ENCODE results near the gene VCAN. TPM values are rescaled to one million over a fixed set of nuclear protein-coding genes. Genes with fewer than 3 reads are reported as not detected.

The VCAN gene
- total and polyA plus RNA-seq, 2 of the 8 experiments (the other 6 are each of a cell fraction or from before 2014, with no cell fraction given) = 146 to 404 TPM

- Histone ChIP-seq H3K18ac (ENCODE audit: extremely low read depth, low read length) (no peak overlapping the region), H4K20me1 (replicated peaks in 1 of 2; ENCODE audit: control insufficient read depth in 1 of 2, insufficient read depth in 2 of 2, low read length in 2 of 2) (peaks cover 2% of the 10 kb centered on the region in 2 experiments), H3K4me2 (ENCODE audit: insufficient read depth in 1 of 2, low read depth in 2 of 2, low read length in 2 of 2) (no peak overlapping the region), H4K91ac (replicated peaks; ENCODE audit: insufficient read length, low read length) (no peak overlapping the region), H3K9me3 (ENCODE audit: insufficient read depth in 2 of 2, low read depth in 1 of 2, low read length in 1 of 2) (peaks cover 4 to 5% of the 10 kb centered on the region in 2 experiments; a peak in 2 of 4 replicates), H4K8ac (ENCODE audit: extremely low read depth, insufficient read depth, low read length) (no peak overlapping the region), H3K23me2 (ENCODE audit: low read depth, low read length) (no peaks in the 10 kb centered on the region), H2BK120ac (replicated peaks; ENCODE audit: low read depth, low read length) (no peak overlapping the region), H2AFZ (ENCODE audit: low read length) (no peak overlapping the region), H2AK5ac (ENCODE audit: low read depth, low read length) (no peak overlapping the region), H2BK20ac (ENCODE audit: low read length) (no peak overlapping the region), H4K5ac (ENCODE audit: insufficient read length, low read depth, low read length) (no peak overlapping the region), H3K27me3 (replicated peaks in 1 of 4; ENCODE audit: control insufficient read depth in 3 of 4, extremely low read depth in 1 of 4, insufficient read depth in 3 of 4, low read length in 3 of 4) (no peaks in the 10 kb centered on the region), H3K79me2 (ENCODE audit: control insufficient read depth in 1 of 2, insufficient read depth in 2 of 2, low read length in 2 of 2) (peaks cover 0 to 13% of the 10 kb centered on the region in 2 experiments; a peak in 2 of 4 replicates), H3K9ac (replicated peaks in 1 of 4; ENCODE audit: extremely low read depth in 1 of 4, low read depth in 3 of 4, low read length in 3 of 4) (no peak overlapping the region), H3K4ac (replicated peaks; ENCODE audit: insufficient read length, low read depth, low read length) (no peak overlapping the region), H3K36me3 (ENCODE audit: control insufficient read depth in 2 of 4, insufficient read depth in 4 of 4, low read length in 3 of 4) (peaks cover 8 to 62% (median 35%) of the 10 kb centered on the region in 4 experiments; a peak in 7 of 8 replicates), H2BK15ac (ENCODE audit: low read length) (no peak overlapping the region), H3K14ac (ENCODE audit: insufficient read length) (no peak overlapping the region), H2BK12ac (ENCODE audit: low read depth, low read length) (no peak overlapping the region), H3K27ac (ENCODE audit: low read depth, low read length) (no peak overlapping the region), H3K79me1 (ENCODE audit: low read depth, low read length) (no peaks in the 10 kb centered on the region), H3K23ac (ENCODE audit: insufficient read length) (no peak overlapping the region), H3K56ac (replicated peaks; ENCODE audit: insufficient read length, low read depth, low read length) (no peak overlapping the region), H2BK5ac (ENCODE audit: low read depth, low read length) (no peak overlapping the region), H3K4me3 (ENCODE audit: extremely low read depth in 1 of 4, insufficient read depth in 2 of 4, low read depth in 3 of 4, low read length in 4 of 4) (no peak overlapping the region), H3K4me1 (replicated peaks in 1 of 4; ENCODE audit: control insufficient read depth in 3 of 4, insufficient read depth in 4 of 4, low read length in 3 of 4) (no peaks in the 10 kb centered on the region)
- WGBS, 2 experiments (ENCODE audit: extremely low coverage in 1 of 2, insufficient coverage in 1 of 2, insufficient read length in 1 of 2, insufficient replicate concordance in 2 of 2, low coverage in 1 of 2, low lambda C conversion rate in 2 of 2, missing lambda C conversion rate in 1 of 2) = 96% methylated on average over 3 of the region's 3 CpGs; no CpG with 5 or more reads in 1 of the 2 experiments
- CTCF ChIA-PET (ENCODE audit: partially characterized antibody) = interaction anchor here (0.6 to 1.4 kb wide), 2 partner anchors 1188 to 1192 kb away, joined by 3 to 6 read pairs; no protein-coding TSS in a partner anchor
- FAIRE-seq (no peak), DNase-seq (ENCODE audit: low read depth in 1 of 2, low spot score in 2 of 2) (no peak)
- POLR2A ChIA-PET (ENCODE audit: partially characterized antibody) = no interaction called here
- TF ChIP-seq CHD2 (IDR thresholded peaks at IDR 0.05; ENCODE audit: low read length) (no peak), SP2 (IDR thresholded peaks at IDR 0.05; ENCODE audit: low read length) (no peak), FOSL1 (IDR thresholded peaks at IDR 0.05; ENCODE audit: insufficient read depth, low read depth, low read length) (no peak), SUZ12 (IDR thresholded peaks at IDR 0.05; ENCODE audit: low read length) (no peak), CTBP2 (IDR thresholded peaks at IDR 0.05; ENCODE audit: borderline replicate concordance, insufficient read depth, insufficient read length, low read length) (no peak), E2F6 (IDR thresholded peaks at IDR 0.05) (no peak), EP300 (IDR thresholded peaks at IDR 0.05; ENCODE audit: borderline replicate concordance in 1 of 2, low read depth in 2 of 2, low read length in 2 of 2) (no peak), KDM5A (IDR thresholded peaks at IDR 0.05; ENCODE audit: low read length) (no peak), ASH2L (IDR thresholded peaks at IDR 0.05; ENCODE audit: low read length) (no peak), GTF2F1 (IDR thresholded peaks at IDR 0.05; ENCODE audit: borderline replicate concordance, low read depth, low read length) (no peak), RFX5 (IDR thresholded peaks at IDR 0.05; ENCODE audit: borderline replicate concordance, low read depth, low read length) (no peak), HDAC2 (IDR thresholded peaks at IDR 0.05; ENCODE audit: borderline replicate concordance in 1 of 2, low read depth in 2 of 2, low read length in 2 of 2) (no peak)
Measured at GRCh38 chr5:83540783-83541182, 69.2 kb downstream of the VCAN start.

Measured in H1 (cell line).